KBM-7 (cell line): ENCODE results near the gene PRR14.

Experiments used
- DNase-seq: peaks from one replicate; pipeline ENCODE4 v3.0.0-alpha.2; 2015
- in situ Hi-C: fragments of 300-500 bp; cut with MboI; formaldehyde crosslinking; loops from 2 replicates; pipeline ENCODE4 v1.14.3; 2020; ENCODE audit warnings: low sequenced_read_pairs, low pct_unique_long_range_greater_than_20kb, mixed read lengths

The PRR14 gene

DNA sequence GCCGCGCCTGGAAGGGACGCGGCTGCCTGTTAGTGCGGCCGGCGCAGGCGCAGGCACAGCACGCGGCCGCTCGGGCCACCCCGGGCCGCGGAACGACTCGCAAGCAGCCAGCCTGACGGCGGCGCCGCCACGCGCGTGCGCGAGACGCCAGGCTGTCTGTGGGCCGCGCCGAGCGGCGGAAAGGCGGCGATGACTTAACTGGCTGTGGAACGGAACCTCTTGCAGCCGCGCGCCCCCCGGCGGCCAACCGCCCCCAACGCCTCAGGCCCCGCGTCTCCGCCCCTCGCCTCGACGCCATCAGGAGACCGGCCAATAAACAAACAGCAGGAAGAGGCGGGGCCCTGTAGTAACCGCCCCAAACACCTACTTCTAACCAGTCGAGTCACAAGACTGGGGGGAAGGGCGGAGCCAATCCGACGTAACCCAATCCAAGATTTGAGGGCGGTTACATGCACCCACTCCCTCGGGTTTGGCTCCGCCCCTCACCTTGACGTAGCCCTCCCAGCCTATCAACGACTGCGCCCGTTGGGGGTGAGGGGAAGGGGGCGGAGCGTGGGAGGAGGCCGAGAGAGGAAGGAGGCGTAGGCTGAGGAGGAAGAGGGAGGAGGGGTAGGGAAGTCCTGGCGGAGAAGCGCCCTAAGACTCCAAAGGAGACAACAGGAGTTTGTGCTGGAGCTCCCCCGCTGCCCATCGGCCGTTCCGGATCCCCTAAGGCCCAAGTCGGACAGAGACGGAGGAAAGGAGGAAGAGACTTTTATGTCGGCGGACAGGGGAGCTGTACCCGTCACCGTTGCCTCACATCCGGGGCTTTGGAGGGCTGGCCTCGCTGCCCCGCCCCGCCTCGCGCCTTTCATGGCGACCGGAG is 7.3 kb downstream of the PRR14 start, which contains the start of gene FBRS:
Gene FBRS, plus strand, starts transcription at position 566 of the 865 bp plus-strand sequence. CDS start 1,088 bp downstream, outside the sequence.
- in situ Hi-C loops, result no loop called here
- peak; percentile 100 for DNase-seq

DNA sequence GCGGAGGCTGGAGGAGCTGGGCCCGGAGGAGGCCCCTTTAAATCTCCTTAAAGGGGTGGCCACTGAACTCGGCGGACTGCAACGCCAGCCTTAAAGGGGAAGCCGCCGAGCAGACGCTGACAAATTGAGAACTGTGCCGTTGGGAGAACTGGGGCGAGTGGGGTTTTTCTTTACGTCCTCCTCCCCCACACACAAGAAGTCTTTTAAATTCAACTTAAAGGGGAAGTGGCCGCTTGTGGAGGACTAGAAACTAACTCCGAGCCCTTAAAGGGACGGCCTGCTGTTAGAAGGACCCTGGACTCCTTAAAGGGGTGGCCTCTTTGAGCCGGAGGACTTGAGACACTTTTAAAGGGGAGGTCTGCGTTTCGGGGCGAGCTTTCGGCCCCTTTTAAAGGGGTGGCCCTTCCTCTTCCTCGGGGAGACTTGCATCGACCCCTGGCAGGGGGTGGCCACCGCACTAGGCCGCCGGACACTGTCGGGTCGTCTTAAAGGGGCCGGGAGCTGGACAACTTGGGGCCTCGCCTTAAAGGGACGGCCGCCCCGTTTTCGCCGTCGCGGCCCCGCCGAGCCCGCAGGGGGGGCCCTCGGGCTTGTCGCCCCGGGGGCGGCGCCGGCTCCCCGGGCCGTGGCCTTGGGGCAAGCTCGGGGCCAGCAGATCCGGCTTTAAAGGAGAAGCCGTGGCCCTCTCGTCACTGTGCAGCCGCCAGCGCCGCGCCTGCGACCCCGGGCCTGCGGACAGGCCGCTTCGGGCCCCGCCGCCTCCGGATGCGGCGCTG is 8.2 kb downstream of the PRR14 start:
- in situ Hi-C loops, result no loop called here
- DNase-seq, result peak; percentile 99

DNA sequence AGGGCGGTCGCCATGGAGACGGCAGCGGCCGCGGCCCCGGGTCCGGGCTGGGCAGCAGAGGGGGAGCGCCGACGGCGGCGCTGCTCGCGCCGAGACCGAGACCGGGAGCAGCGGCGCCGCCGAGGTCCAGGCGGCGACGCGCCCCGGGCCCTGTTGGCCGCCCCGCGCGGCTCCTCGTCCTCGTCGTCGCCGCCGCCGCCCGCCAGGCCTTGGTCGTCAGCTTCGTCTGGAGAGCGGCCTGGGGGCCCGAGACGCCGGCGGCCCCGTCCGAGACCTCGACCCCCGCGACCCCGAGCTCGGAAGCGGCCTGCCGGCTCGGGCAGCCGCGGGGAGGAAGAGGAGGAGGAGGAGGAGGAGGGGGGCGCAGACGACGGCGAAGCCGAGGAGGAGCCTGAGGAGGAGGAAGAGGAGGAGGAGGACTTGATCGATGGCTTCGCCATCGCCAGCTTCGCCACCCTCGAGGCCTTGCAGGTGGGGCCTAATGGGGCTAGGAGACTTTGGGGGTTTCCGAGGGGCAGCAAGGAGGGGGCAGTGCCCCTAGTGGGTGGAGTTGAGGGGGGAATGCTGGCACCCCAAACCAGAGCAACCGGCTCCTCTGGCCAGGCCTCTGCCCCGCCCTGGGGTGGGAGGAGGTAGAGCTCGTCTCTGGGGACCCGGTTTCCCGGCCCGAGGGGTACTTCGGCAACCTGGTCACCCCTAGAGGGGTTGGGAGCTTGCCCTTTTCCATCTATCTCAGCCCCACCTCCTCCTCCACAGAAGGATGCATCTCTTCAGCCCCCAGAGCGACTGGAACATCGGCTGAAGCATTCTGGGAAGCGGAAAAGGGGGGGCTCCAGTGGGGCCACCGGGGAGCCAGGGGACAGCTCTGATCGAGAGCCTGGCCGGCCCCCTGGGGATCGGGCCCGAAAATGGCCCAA is 9.0 kb downstream of the PRR14 start:
- in situ Hi-C loops, result no loop called here
- no peak for DNase-seq

DNA sequence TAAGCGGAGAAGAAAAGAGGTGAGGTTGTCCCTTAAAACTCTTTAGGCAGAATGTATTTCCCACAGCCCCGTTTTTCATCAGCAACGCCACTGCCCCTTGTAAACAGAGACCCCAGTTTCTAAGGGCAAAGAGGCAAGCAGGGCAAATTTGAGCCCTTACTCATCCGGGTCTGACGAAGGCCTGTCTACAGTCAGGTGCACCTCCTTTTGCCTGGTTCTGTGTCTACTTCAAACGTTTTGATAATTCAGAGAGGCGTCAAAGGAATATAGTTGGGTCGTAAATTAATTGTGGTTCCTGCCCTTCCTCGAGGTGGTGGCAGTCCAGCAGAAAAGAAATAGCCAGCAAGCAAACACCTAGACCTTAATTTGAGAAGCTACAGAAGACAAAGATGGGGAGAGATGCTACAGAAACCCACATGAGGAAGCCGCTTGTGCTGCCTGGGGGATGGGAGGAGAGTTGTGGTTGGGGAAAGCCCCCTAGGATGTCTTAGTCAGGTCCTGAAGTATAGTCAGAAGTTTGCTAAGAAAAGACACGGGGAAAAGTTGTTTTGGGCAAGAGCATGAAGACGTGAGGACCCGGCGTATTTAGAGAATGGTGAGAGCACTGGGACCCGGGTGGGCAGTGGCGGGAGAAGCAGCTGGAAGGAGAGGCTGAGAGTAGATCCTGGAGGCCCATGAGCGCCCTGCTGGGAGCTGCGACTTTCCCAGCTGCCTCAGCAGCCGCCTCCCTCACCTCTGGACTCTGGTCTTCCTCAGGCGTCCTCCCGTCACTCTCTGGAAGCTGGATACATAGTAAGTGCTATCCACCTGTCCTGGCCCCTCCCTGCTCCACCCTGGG is 9.9 kb downstream of the PRR14 start:
- peak; percentile 31 for DNase-seq
- in situ Hi-C loops, result no loop called here

DNA sequence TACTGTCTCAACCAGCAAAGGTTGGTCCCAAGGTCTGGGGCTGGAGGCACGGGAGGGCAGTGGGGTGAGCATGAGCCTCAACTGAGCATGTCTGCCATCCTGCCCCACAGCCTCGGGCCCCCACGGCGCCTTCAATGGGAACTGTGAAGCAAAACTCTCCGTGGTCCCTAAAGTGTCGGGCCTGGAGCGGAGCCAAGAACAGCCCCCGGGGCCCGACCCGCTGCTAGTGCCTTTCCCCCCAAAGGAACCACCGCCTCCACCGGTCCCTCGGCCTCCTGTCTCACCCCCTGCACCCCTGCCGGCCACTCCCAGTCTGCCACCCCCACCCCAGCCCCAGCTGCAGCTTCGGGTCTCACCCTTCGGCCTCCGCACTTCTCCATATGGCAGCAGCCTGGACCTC is 11.7 kb downstream of the PRR14 start:
- in situ Hi-C loops, result no loop called here
- DNase-seq, result no peak

DNA sequence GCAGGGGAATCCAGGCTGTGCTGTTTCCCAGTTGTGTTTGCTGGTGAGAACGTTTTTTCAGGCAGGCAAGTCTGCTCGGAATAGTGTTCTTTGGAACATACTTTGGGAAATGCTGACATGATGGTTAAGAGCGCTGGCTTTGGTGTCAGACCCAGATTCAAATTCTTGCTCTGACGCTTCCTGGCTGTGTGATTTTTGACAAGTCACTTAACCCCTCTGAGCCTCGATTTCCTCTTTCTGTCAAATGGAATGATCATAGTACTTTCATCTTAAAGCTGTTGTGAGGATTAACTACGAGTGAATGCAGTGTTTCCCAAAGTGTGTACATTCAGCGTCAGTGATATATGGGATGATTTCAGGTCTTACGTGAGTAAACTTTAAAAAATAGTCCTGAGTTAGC is 12.3 kb downstream of the PRR14 start:
- no peak for DNase-seq
- in situ Hi-C loops, result no loop called here

DNA sequence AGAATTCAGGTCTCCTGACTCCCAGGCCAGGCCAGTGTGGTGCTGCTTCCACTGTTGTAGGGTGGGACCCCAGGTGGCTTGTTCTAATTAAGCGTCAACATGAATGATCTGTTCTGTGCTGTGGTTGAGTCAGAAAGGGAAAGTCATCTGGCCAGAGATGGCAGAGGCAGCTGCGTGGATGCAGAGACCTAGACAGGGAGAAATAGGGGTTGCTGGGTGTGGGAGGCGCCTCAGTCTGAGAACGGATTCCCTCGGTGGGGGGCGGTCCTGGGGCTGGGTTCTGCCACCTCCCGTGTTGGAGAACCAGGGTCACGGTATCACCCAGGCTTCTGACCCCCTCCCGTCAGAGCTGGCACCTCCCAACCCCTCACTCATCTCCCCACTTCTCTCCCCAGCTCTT is 13.1 kb downstream of the PRR14 start:
- no peak for DNase-seq
- in situ Hi-C loops, result no loop called here

DNA sequence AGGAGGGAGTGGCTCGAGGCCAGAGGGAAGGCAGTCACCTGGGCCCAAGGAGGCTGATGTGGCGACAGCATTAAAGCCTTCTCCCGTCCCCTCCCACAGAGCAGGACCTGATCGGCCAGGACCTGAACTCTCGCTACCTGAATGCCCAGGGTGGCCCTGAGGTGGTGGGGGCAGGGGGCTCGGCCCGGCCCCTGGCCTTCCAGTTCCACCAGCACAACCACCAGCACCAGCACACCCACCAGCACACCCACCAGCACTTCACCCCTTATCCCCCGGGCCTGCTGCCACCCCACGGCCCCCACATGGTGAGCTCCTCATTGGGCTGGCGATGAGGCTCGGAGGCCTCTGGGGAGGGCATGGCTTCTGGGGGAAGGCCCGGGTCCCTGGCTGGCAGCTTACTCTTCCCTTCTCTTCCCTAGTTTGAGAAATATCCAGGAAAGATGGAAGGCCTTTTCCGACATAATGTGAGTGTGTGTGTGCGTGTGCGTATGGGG is 13.9 kb downstream of the PRR14 start:
- in situ Hi-C loops, result no loop called here
- DNase-seq, result no peak

DNA sequence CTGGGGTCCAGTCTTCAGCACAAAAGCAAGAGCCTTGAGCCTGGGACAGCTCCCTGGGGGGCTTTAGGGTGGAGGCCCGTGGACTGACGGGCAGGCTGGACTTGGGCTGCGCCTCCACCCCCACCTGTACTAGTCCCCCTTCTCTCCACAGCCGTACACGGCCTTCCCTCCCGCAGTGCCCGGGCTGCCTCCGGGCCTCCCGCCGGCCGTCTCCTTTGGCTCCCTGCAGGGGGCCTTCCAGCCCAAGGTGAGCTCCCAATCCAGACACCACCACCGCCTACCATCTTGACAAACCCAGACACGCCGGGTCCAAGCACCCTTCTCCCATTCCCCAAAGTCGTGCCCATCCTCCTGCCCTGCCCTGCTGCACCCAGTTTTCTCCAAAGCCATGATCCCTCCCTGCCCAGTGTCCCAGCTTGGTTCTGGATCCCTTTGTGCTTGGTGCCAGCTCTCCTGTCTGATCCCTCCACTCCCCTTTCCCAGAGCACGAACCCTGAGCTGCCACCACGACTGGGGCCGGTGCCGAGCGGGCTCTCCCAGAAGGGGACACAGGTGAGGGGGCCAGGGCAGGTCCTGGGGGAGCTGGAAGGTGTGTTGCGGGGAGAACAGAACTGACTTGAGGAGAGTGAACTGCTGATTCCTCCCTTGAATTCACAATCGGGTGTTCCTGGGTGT is 14.5 kb downstream of the PRR14 start:
- in situ Hi-C loops, result no loop called here
- no peak for DNase-seq

DNA sequence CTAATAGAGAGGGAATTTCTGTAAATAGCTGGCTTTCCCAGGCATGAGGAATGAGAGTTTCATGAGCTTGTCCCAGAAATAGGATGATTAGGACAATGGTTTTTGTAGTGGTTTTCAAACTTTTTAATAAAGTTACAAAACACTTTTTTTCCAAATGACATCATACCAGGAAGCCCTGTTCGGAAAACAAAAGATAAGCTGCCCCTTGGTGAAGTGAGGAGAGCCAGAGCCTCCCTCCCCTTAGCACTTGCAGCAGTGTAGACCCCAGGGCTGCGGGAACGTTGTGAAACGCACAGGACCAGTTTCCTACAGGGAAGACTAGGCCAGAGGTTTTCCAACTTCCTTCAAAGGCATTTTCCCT is 15.1 kb downstream of the PRR14 start:
- DNase-seq, result no peak
- in situ Hi-C loops, result no loop called here

DNA sequence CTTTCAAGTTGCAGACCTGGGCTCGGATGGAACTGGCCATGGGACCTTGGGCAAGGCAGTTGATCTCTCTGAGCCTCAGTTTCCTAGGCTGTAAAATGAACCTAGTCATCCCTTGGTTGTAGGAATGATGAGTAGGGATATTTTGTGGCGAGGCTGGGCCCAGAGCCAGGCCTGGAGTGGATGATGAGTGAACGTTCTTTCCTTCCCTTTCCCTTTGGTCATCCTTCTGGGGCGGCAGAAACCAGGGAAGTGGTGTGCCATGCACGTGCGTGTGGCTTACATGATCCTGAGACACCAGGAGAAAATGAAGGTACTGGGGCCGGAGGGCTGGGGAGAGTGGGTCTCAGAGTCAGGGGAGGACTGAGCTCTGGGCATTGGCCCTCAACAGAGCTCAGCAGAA is 15.9 kb downstream of the PRR14 start:
- in situ Hi-C loops, result no loop called here
- DNase-seq, result no peak

DNA sequence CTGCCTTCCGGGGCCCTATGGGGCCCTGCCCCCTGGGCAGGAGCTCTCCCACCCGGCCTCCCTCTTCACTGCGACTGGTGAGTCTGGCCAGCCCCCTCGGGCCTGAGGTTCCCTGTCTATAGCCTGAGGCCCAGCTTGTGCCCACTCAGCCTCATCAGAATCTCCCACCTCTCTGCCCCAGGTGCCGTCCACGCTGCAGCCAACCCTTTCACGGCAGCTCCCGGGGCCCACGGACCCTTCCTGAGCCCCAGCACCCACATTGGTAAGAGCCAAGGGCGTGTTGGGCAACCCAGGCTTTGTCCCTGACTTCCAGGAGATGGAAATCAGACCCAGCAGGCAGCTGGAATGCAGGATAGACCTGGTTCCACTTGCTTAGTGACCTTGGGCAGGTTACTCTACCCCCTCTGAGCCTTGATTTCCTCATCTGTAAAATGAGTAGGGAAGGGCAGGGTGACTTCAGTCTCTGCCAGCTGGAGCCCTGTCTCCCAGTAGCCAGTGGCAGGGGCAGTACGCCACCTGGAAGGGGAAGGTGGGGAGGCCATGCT is 16.7 kb downstream of the PRR14 start:
- in situ Hi-C loops, result no loop called here
- DNase-seq, result no peak

DNA sequence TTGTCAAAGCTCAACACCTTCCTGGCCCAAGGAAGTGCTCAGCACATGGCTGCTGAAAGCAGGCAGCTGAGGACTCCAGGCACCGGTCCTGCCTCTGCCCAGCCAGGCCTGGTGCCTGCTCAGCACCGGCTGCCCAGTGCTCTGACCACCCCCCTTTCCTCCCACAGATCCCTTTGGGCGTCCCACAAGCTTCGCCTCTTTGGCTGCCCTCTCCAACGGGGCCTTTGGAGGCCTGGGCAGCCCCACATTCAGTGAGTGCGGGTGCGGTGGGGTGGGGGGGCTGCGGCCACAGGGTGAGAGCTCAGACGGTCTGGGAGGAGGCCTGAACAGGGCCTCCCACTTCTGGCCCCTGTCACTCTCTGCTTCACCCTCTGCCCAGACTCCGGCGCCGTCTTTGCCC is 17.6 kb downstream of the PRR14 start:
- in situ Hi-C loops, result no loop called here

DNA sequence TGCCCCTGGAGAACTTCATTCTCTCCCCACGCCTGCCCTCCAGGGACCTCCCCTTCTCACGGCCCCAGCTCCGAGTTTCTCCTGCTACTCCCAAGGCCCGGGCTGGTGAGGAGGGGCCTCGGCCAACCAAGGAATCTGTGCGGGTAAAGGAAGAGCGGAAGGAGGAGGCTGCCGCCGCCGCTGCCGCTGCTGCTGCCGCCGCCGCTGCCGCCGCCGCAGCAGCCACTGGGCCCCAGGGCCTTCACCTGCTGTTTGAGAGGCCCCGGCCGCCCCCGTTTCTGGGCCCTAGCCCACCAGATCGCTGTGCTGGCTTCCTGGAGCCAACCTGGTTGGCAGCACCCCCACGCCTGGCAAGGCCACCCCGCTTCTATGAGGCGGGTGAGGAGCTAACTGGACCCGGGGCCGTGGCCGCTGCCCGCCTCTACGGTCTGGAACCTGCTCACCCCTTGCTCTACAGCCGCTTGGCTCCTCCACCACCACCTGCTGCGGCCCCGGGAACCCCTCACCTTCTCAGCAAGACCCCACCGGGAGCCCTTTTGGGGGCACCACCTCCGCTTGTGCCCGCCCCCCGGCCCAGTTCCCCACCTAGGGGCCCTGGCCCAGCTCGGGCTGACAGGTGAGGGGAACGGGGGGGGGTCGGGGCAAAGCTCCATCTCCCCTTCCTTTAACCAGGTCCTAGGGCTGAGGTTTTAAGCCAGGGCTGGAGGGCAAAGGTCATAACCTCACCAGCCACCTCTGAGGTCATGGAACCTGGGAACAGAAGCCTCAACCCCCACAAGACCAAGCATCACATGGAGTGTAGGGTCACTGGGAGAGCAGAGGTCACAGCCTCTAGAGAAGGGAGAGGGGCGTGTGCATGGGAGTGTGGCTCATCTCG is 18.5 kb downstream of the PRR14 start:
- DNase-seq, result no peak
- in situ Hi-C loops, result no loop called here

More for the DNA sequence above, 17.6 kb downstream of the PRR14 start:
- no peak for DNase-seq

DNA sequence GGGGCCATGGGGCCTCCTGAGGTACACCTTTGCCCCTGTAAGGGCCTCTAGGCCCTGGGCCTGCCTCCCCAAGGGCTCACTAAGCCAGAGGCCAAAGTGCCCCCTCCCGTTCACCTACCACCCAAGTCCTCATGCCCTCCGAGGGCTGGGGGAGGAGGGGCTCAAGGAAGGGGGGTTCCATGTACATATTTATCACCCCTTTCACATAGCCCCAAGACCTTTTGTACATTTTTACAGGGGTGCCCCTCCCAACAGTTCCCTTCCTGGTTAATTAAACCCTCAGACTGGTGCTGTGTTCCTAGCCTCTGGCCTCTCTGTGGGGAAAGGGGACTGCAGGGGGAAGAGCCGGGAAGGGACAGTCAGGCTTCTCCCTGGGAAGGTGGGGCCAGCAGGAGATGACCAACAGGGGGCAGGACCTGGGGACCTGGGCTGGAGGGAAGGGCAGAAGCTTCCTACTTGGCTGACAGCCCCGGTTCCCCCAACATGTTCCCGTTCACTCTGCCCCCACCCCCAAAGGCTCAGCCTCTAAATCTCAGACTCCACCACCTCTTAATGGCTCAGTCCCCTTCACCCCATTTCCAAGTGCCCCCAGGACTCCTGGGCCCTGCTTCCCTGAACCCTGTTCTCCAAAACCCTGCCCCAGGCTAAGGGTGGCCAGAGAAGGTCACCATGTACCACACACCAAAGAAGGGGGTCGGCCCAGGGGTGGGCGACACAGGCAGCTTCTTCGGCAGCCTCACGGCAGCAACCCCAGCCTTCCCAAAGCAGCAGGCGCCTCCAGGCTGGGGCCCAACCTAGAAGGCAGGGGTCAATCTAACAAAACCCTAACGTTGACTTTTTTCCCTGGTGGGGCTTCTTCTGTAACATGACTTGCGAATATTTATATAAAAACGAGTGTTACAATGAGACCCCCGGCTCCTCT is 19.4 kb downstream of the PRR14 start:
- no peak for DNase-seq
- in situ Hi-C loops, result no loop called here

DNA sequence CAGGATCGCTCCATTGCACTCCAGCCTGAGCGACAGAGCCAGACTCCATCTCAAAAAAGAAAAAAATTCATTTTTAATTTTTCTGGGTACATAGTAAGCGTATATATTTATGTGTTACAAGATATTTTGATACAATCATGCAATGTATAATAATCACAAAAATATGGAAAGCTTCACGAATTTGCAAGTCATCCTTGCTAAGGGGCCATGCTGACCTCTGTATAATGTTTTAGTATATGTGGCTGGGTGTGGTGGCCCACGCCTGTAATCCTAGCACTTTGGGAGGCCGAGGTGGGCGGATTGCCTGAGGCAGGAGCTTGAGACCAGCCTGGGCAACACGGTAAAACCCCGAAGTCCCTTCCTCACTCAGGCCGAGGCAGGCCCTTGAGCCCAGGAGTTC is 24.4 kb downstream of the PRR14 start:
- in situ Hi-C loops, result no loop called here
- DNase-seq, result no peak
